Adrenal gland (tissue), 5 donors: ENCODE results near the gene UBXN6.

ENCODE experiments used
- CTCF ChIP-seq, 6 experiments: fragments of 450-650 bp in 4 of 6; fragments of 200-600 bp in 2 of 6; sonication (generic) in 1 of 6; IDR thresholded peaks; 1 replicate in 5 of 6; 2 replicates in 1 of 6; pipeline versions ENCODE4 v1.5.1 to v1.8.0; 2016 to 2021; ENCODE audit warnings: antibody characterized with exemption in 6 of 6, mild to moderate bottlenecking in 2 of 6, moderate library complexity in 1 of 6
- POLR2A ChIP-seq, 2 donors: fragments of 450-650 bp; IDR thresholded peaks; one replicate each; pipeline ENCODE4 v1.6.1; 2017; ENCODE audit warnings: antibody characterized with exemption in 2 of 2, mild to moderate bottlenecking in 2 of 2, moderate library complexity in 1 of 2
- donor health status: DM: no; HTN: no; CAD: no.

- TF ChIP-seq CTCF (IDR thresholded peaks at IDR 0.05) (no peak), POLR2A (IDR thresholded peaks at IDR 0.05) (no peak)
Observed at GRCh38 chr19:4503825-4504170, 46.2 kb upstream of the UBXN6 start.
